Measurements from ENCODE around the gene ST3GAL6. TPM values are rescaled to one million over a fixed set of nuclear protein-coding genes. Genes with fewer than 3 reads are reported as not detected.
A peak's percentile ranks its signal among the peaks of the same experiment; 100 is the strongest.

ST3GAL6 gene
- total and polyA plus RNA-seq, 2 of the 13 experiments (the other 11 are each of a cell fraction or from before 2014, with no cell fraction given) = 17.5 to 23.2 TPM

- TF ChIP-seq ZNF407 (CRISPR knock-in tag; IDR thresholded peaks at IDR 0.05; ENCODE audit: not compliant biosample characterization) (no peak), ZBTB14 (CRISPR knock-in tag; IDR thresholded peaks at IDR 0.05) (no peak), ZBTB49 (CRISPR knock-in tag; IDR thresholded peaks at IDR 0.05; ENCODE audit: borderline replicate concordance) (no peak), ZNF598 (CRISPR knock-in tag; IDR thresholded peaks at IDR 0.05; ENCODE audit: borderline replicate concordance) (no peak), SOX13 (IDR thresholded peaks at IDR 0.05) (no peak), SOX13 (CRISPR knock-in tag; conservative IDR thresholded peaks at IDR 0.05 in 1 of 2, IDR thresholded peaks at IDR 0.05 in 1 of 2) (peak in 1 of 2 experiments; percentile 72; a peak in 2 of 4 replicates), HES4 (CRISPR knock-in tag; IDR thresholded peaks at IDR 0.05; ENCODE audit: borderline replicate concordance) (no peak), ZNF883 (CRISPR knock-in tag; IDR thresholded peaks at IDR 0.05; ENCODE audit: not compliant biosample characterization) (no peak), HOXA5 (CRISPR knock-in tag; IDR thresholded peaks at IDR 0.05) (0 out of 2 replicates have a peak, but pooled peaks have one; percentile 30)
Measured at GRCh38 chr3:98777286-98777685, 14.1 kb downstream of the ST3GAL6 start (continued).
